ENCODE results near the gene MED27.
A peak's percentile ranks its signal among the peaks of the same experiment; 100 is the strongest.

Gene MED27

GRCh38 chr9:131917009-131917408 lies 162.7 kb downstream of the MED27 start:
- WGBS: 89% methylated on average over 2 of the region's 2 CpGs

GRCh38 chr9:131915181-131915580 lies 164.5 kb downstream of the MED27 start:
- H3K9ac ChIP-seq (ENCODE audit: low read depth, low read length): no peak overlapping the region
- H3K9me3 ChIP-seq (ENCODE audit: insufficient read depth, low read depth, low read length): no peaks in the 10 kb centered on the region
- H3K27me3 ChIP-seq (ENCODE audit: insufficient read depth, low read length): no peaks in the 10 kb centered on the region
- H3K4me3 ChIP-seq (ENCODE audit: low read length): no peak overlapping the region
- peaks cover 10% of the 10 kb centered on the region; the same call in 1 of the 2 replicates for H3K4me1 ChIP-seq (ENCODE audit: insufficient read depth, low read length)
- H3K27ac ChIP-seq (ENCODE audit: low read depth, low read length): no peak overlapping the region
- H3K36me3 ChIP-seq (ENCODE audit: insufficient read depth, low read length): no peaks in the 10 kb centered on the region
- 100% methylated on average over 1 of the region's 2 CpGs for WGBS

More at GRCh38 chr9:131917009-131917408, 162.7 kb downstream of the MED27 start:
- H3K4me3 ChIP-seq (ENCODE audit: low read length): no peak overlapping the region
- no peaks in the 10 kb centered on the region for H3K36me3 ChIP-seq (ENCODE audit: insufficient read depth, low read length)
- no peaks in the 10 kb centered on the region for H3K9me3 ChIP-seq (ENCODE audit: insufficient read depth, low read depth, low read length)
- no peak overlapping the region for H3K9ac ChIP-seq (ENCODE audit: low read depth, low read length)
- H3K4me1 ChIP-seq (ENCODE audit: insufficient read depth, low read length): 0 out of 2 replicates have a peak, but pooled peaks cover 5% of the 10 kb centered on the region
- H3K27me3 ChIP-seq (ENCODE audit: insufficient read depth, low read length): no peaks in the 10 kb centered on the region
- H3K27ac ChIP-seq (ENCODE audit: low read depth, low read length): no peak overlapping the region

GRCh38 chr9:131912671-131913070 lies 167.0 kb downstream of the MED27 start:
- H3K27ac ChIP-seq (ENCODE audit: low read depth, low read length): no peak overlapping the region

GRCh38 chr9:131912069-131912468 lies 167.6 kb downstream of the MED27 start:
- Histone ChIP-seq H3K36me3 (ENCODE audit: insufficient read depth, low read length) (no peaks in the 10 kb centered on the region), H3K27me3 (ENCODE audit: insufficient read depth, low read length) (no peaks in the 10 kb centered on the region), H3K9ac (ENCODE audit: low read depth, low read length) (no peak overlapping the region), H3K9me3 (ENCODE audit: insufficient read depth, low read depth, low read length) (no peaks in the 10 kb centered on the region), H3K27ac (ENCODE audit: low read depth, low read length) (no peak overlapping the region), H3K4me3 (ENCODE audit: low read length) (no peak overlapping the region), H3K4me1 (ENCODE audit: insufficient read depth, low read length) (peaks cover 10% of the 10 kb centered on the region; the same call in 1 of the 2 replicates)
- WGBS: 92% methylated on average over 1 of the region's 1 CpG

More at GRCh38 chr9:131912671-131913070, 167.0 kb downstream of the MED27 start:
- Histone ChIP-seq H3K4me1 (ENCODE audit: insufficient read depth, low read length) (peaks cover 10% of the 10 kb centered on the region; the same call in 1 of the 2 replicates), H3K27me3 (ENCODE audit: insufficient read depth, low read length) (no peaks in the 10 kb centered on the region), H3K36me3 (ENCODE audit: insufficient read depth, low read length) (no peaks in the 10 kb centered on the region), H3K9ac (ENCODE audit: low read depth, low read length) (no peak overlapping the region), H3K9me3 (ENCODE audit: insufficient read depth, low read depth, low read length) (no peaks in the 10 kb centered on the region), H3K4me3 (ENCODE audit: low read length) (no peak overlapping the region)
- WGBS: 87% methylated on average over 2 of the region's 3 CpGs

- Histone ChIP-seq H3K36me3 (ENCODE audit: insufficient read depth, low read length) (no peaks in the 10 kb centered on the region), H3K27ac (ENCODE audit: low read depth, low read length) (no peak overlapping the region), H3K4me3 (ENCODE audit: low read length) (no peak overlapping the region), H3K9me3 (ENCODE audit: insufficient read depth, low read depth, low read length) (no peaks in the 10 kb centered on the region), H3K27me3 (ENCODE audit: insufficient read depth, low read length) (no peaks in the 10 kb centered on the region), H3K9ac (ENCODE audit: low read depth, low read length) (no peak overlapping the region), H3K4me1 (ENCODE audit: insufficient read depth, low read length) (peaks cover 10% of the 10 kb centered on the region; the same call in 1 of the 2 replicates)
- WGBS: 60% methylated on average over 7 of the region's 7 CpGs
These were observed 169.1 kb downstream of the MED27 start for GRCh38 chr9:131910572-131910971.

GRCh38 chr9:131905144-131905543 lies 174.5 kb downstream of the MED27 start:
- Histone ChIP-seq H3K9ac (ENCODE audit: low read depth, low read length) (no peak overlapping the region), H3K4me1 (ENCODE audit: insufficient read depth, low read length) (peaks cover 8% of the 10 kb centered on the region), H3K9me3 (ENCODE audit: insufficient read depth, low read depth, low read length) (no peaks in the 10 kb centered on the region), H3K36me3 (ENCODE audit: insufficient read depth, low read length) (no peaks in the 10 kb centered on the region), H3K4me3 (ENCODE audit: low read length) (no peak overlapping the region), H3K27ac (ENCODE audit: low read depth, low read length) (no peak overlapping the region), H3K27me3 (ENCODE audit: insufficient read depth, low read length) (no peaks in the 10 kb centered on the region)
- WGBS: 95% methylated on average over 3 of the region's 3 CpGs

GRCh38 chr9:131899296-131900228 lies 180.1 kb downstream of the MED27 start:
- WGBS: 65% methylated on average over 20 of the region's 20 CpGs

GRCh38 chr9:131892902-131893500 lies 186.7 kb downstream of the MED27 start:
- no peaks in the 10 kb centered on the region for H3K9me3 ChIP-seq (ENCODE audit: insufficient read depth, low read depth, low read length)
- H3K9ac ChIP-seq (ENCODE audit: low read depth, low read length): no peak overlapping the region
- WGBS: 54% methylated on average over 7 of the region's 9 CpGs
- peaks cover 57% of the 10 kb centered on the region for H3K4me1 ChIP-seq (ENCODE audit: insufficient read depth, low read length)
- no peak overlapping the region for H3K4me3 ChIP-seq (ENCODE audit: low read length)
- no peaks in the 10 kb centered on the region for H3K27me3 ChIP-seq (ENCODE audit: insufficient read depth, low read length)
- H3K27ac ChIP-seq (ENCODE audit: low read depth, low read length): no peak overlapping the region
- H3K36me3 ChIP-seq (ENCODE audit: insufficient read depth, low read length): no peaks in the 10 kb centered on the region

More at GRCh38 chr9:131899296-131900228, 180.1 kb downstream of the MED27 start:
- Histone ChIP-seq H3K4me3 (ENCODE audit: low read length) (no peak overlapping the region), H3K4me1 (ENCODE audit: insufficient read depth, low read length) (peaks cover 31% of the 10 kb centered on the region), H3K9ac (ENCODE audit: low read depth, low read length) (no peak overlapping the region), H3K9me3 (ENCODE audit: insufficient read depth, low read depth, low read length) (no peaks in the 10 kb centered on the region), H3K36me3 (ENCODE audit: insufficient read depth, low read length) (no peaks in the 10 kb centered on the region), H3K27me3 (ENCODE audit: insufficient read depth, low read length) (no peaks in the 10 kb centered on the region), H3K27ac (ENCODE audit: low read depth, low read length) (peak overlapping the region; percentile 4; the same call in 1 of the 2 replicates)

- Histone ChIP-seq H3K27me3 (ENCODE audit: insufficient read depth, low read length) (no peaks in the 10 kb centered on the region), H3K9me3 (ENCODE audit: insufficient read depth, low read depth, low read length) (no peaks in the 10 kb centered on the region), H3K4me1 (ENCODE audit: insufficient read depth, low read length) (peaks cover 65% of the 10 kb centered on the region), H3K36me3 (ENCODE audit: insufficient read depth, low read length) (no peaks in the 10 kb centered on the region), H3K4me3 (ENCODE audit: low read length) (no peak overlapping the region), H3K27ac (ENCODE audit: low read depth, low read length) (no peak overlapping the region), H3K9ac (ENCODE audit: low read depth, low read length) (no peak overlapping the region)
- 84% methylated on average over 5 of the region's 5 CpGs for WGBS
These were observed 187.4 kb downstream of the MED27 start for GRCh38 chr9:131892162-131892707.

- Histone ChIP-seq H3K9ac (ENCODE audit: low read depth, low read length) (no peak overlapping the region), H3K4me3 (ENCODE audit: low read length) (no peak overlapping the region), H3K36me3 (ENCODE audit: insufficient read depth, low read length) (no peaks in the 10 kb centered on the region), H3K27ac (ENCODE audit: low read depth, low read length) (no peak overlapping the region), H3K27me3 (ENCODE audit: insufficient read depth, low read length) (no peaks in the 10 kb centered on the region), H3K4me1 (ENCODE audit: insufficient read depth, low read length) (peaks cover 66% of the 10 kb centered on the region), H3K9me3 (ENCODE audit: insufficient read depth, low read depth, low read length) (no peaks in the 10 kb centered on the region)
- 90% methylated on average over 8 of the region's 8 CpGs for WGBS
These were observed 188.1 kb downstream of the MED27 start for GRCh38 chr9:131891598-131891997.

Measured in HUES64 (cell line).